ENCODE data around the gene ATP11B. TPM values are rescaled to one million over a fixed set of nuclear protein-coding genes. Genes with fewer than 3 reads are reported as not detected.

The ATP11B gene
- total RNA-seq, 4 donors from 2014 or later, result 80.8 to 114 (median 100) TPM

DNA sequence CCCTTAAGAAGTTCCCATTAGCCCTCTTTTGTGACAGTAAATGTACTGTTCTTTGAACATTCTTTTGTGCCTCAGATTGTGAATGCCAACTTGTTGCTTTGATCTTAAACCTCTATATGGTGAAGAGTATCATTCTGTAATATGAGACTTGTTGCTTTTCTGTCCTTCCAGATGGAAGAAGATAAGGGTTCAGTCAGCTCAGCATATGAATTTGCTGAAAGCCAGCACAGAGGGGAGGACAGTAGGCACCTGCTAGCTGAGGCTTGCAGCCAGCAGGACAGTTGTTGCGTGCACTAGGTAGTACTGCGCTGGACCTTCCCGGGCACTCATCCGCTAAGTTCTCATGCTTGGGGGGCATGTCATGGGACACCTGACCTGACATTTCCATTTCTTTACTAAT is 112.3 kb downstream of the ATP11B start:
- 96 to 100% methylated on average over 4 of the region's 4 CpGs for WGBS, 2 donors
- H3K4me1 ChIP-seq, result no peaks in the 10 kb centered on the region
- H3K27ac ChIP-seq, result no peak overlapping the region
- H3K36me3 ChIP-seq, result peaks cover 0 to 46% (median 0%) of the 10 kb centered on the region in 3 donors
- H3K9me3 ChIP-seq, result no peaks in the 10 kb centered on the region
- no peak overlapping the region for H3K4me3 ChIP-seq
- DNase-seq (ENCODE audit: low spot score in 2 of 2), result no peak
- no peaks in the 10 kb centered on the region for H3K27me3 ChIP-seq
- TF ChIP-seq POLR2A (IDR thresholded peaks at IDR 0.05) (no peak), EP300 (IDR thresholded peaks at IDR 0.05) (no peak)

DNA sequence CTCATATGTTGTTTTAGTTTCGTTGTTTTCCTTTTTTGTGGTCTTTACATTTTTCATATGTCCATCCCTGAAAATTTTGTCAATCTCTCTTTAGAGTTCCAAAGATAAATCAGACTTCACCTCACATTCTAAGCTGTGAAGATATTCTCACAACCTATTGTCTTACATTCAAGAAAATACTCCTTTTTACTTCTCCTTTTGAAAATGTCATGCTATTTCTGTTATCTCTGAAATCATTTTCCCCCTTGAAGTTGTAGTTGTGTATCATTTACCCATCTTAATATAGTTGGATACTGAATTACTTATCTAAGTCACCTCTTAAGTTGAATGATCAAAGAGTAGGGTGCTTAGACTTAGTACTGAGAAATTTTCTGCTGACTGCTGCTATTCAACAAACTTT is 112.7 kb downstream of the ATP11B start:
- Histone ChIP-seq H3K27me3 (no peaks in the 10 kb centered on the region), H3K27ac (no peak overlapping the region), H3K4me1 (no peaks in the 10 kb centered on the region), H3K4me3 (no peak overlapping the region), H3K36me3 (peaks cover 0 to 46% (median 0%) of the 10 kb centered on the region in 3 donors), H3K9me3 (no peaks in the 10 kb centered on the region)
- TF ChIP-seq, protein P1, sequence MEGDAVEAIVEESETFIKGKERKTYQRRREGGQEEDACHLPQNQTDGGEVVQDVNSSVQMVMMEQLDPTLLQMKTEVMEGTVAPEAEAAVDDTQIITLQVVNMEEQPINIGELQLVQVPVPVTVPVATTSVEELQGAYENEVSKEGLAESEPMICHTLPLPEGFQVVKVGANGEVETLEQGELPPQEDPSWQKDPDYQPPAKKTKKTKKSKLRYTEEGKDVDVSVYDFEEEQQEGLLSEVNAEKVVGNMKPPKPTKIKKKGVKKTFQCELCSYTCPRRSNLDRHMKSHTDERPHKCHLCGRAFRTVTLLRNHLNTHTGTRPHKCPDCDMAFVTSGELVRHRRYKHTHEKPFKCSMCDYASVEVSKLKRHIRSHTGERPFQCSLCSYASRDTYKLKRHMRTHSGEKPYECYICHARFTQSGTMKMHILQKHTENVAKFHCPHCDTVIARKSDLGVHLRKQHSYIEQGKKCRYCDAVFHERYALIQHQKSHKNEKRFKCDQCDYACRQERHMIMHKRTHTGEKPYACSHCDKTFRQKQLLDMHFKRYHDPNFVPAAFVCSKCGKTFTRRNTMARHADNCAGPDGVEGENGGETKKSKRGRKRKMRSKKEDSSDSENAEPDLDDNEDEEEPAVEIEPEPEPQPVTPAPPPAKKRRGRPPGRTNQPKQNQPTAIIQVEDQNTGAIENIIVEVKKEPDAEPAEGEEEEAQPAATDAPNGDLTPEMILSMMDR (IDR thresholded peaks at IDR 0.05), result no peak
- TF ChIP-seq EP300 (IDR thresholded peaks at IDR 0.05) (no peak), POLR2A (IDR thresholded peaks at IDR 0.05) (no peak)
- 88% methylated on average over 1 of the region's 1 CpG for WGBS, 2 donors
- no peak for DNase-seq (ENCODE audit: low spot score in 2 of 2)

DNA sequence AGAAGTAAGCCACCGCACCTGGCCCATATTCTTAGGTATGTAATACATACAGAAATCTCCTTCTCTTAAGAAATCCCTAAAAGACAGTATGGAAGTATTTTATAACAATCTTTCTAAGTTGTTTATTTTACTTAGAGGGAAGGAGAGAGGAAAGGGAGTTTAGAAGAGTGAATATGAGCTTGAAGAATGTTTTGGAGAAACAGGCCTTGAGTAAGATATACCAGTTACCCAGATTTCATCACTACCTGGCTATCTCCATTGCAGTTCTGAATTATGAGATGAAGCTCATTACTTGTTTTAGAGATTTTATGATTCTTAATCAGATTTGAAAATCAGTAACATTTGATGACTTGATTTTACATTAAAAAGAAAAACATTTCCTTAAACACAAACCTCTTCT is 115.2 kb downstream of the ATP11B start:
- Histone ChIP-seq H3K27me3 (no peaks in the 10 kb centered on the region), H3K9me3 (no peaks in the 10 kb centered on the region), H3K27ac (no peak overlapping the region), H3K36me3 (peaks cover 0 to 42% (median 0%) of the 10 kb centered on the region in 3 donors), H3K4me1 (no peaks in the 10 kb centered on the region), H3K4me3 (no peak overlapping the region)
- no peak for DNase-seq (ENCODE audit: low spot score in 2 of 2)
- no peak for TF ChIP-seq POLR2A (IDR thresholded peaks at IDR 0.05)
- TF ChIP-seq EP300 (IDR thresholded peaks at IDR 0.05), result no peak
- TF ChIP-seq, protein P1 (IDR thresholded peaks at IDR 0.05), result no peak
- 97% methylated on average over 1 of the region's 1 CpG for WGBS, 2 donors

DNA sequence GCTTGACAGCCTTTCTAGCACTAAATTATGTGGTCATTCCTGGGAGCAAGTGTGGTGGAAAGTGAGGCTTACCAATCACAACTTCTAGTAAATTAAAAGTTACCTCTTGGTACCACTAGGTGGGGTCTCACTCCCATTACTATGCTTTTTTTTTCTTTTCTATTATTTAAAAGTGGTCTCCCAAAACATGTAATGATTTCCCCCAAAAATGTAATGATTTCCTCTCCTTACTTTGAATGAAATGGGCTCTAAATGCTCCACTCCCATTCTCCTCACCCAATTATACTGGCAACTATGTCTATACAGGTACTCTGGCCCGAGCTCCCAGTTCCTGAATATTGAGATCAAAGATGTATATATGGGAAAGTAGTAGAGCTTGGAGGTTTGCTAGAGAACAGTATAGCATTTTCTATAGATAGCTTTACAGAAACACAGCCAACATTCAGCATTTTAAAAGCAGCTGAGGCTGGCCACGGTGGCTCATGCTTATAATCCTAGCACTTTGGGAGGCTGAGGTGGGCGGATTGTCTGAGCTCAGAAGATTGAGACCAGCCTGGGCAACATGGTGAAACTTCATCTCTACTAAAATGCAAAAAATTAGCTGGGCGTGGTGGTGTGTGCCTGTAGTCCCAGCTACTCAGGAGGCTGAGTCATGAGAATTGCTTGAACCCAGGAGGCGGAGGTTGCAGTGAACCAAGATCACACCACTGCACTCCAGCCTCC is 116.2 kb downstream of the ATP11B start:
- Histone ChIP-seq H3K9me3 (no peaks in the 10 kb centered on the region), H3K27ac (no peak overlapping the region), H3K4me3 (no peak overlapping the region), H3K27me3 (no peaks in the 10 kb centered on the region), H3K4me1 (no peaks in the 10 kb centered on the region), H3K36me3 (peaks cover 0 to 44% (median 0%) of the 10 kb centered on the region in 3 donors)
- DNase-seq (ENCODE audit: low spot score in 2 of 2), result no peak
- WGBS, 2 donors, result 95% methylated on average over 5 of the region's 5 CpGs
- TF ChIP-seq POLR2A (IDR thresholded peaks at IDR 0.05) (no peak), EP300 (IDR thresholded peaks at IDR 0.05) (no peak)
- TF ChIP-seq, protein P1 (IDR thresholded peaks at IDR 0.05), result peak in 4 of 5 experiments; percentile 10 to 28 (median 22)

DNA sequence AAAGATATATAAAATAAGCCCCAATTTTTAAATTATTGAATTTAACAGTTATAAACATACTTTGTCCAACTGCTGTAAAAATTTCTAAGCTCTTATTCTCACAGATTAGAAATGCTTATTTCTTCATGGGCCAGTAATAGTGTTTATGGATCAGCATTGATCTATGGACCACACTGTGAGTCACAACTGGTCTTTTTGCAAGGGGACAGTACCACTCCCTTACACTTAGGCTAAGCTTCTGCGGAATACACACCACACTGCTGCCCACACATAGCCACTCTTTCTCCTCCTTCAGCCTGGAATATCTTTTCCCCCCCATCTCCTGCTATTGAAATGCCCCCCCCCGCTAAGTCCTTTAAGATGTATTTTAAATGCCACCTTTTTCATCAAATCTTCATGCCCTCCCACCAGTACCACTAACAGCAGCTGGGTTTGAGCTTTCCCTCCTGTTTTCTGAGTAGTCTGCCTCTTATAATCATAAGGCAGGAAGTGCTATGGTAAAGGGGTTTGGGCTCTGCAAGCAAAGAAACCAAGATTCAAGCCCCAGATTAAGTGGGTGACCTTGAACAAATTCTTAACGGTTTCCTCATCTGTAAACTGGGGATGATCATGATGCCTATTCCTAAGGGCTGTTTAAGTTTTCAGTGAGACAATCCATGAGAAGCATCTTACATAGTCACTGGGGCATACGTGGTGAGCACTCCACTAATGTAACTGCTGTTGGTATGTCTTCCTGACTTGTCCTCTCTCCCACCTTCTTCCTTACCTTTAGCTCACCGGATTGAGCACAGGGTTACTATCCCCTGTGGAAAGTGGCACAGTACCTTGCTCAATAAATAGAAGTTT is 117.9 kb downstream of the ATP11B start:
- Histone ChIP-seq H3K27ac (no peak overlapping the region), H3K4me3 (no peak overlapping the region), H3K4me1 (no peaks in the 10 kb centered on the region), H3K27me3 (no peaks in the 10 kb centered on the region), H3K36me3 (peaks cover 0 to 43% (median 0%) of the 10 kb centered on the region in 3 donors), H3K9me3 (no peaks in the 10 kb centered on the region)
- 90 to 91% methylated on average over 5 of the region's 5 CpGs for WGBS, 2 donors
- no peak for DNase-seq (ENCODE audit: low spot score in 2 of 2)
- no peak for TF ChIP-seq POLR2A (IDR thresholded peaks at IDR 0.05)
- no peak for TF ChIP-seq EP300 (IDR thresholded peaks at IDR 0.05)
- TF ChIP-seq, protein P1 (IDR thresholded peaks at IDR 0.05), result no peak

All from tibial nerve (tissue), 4 donors.